KMS-11 (cell line): Measurements from ENCODE around the gene KRTAP1-5.
"Not testable (repeated sequence)": the region's sequence is repeated elsewhere in the genome, so short reads cannot be mapped to it uniquely, and the experiment has no call there.

Source experiments
- H2AFZ ChIP-seq: fragments of 200-600 bp; sonication (generic); 2 replicates; pipeline ENCODE4 v1.6.1; 2016; ENCODE audit warnings: antibody characterized with exemption, mixed run types, low read depth
- H3K27ac ChIP-seq: fragments of 200-600 bp; sonication (generic); 2 replicates; pipeline ENCODE4 v1.6.1; 2016; ENCODE audit warnings: mild to moderate bottlenecking, mixed run types
- H3K27me3 ChIP-seq: fragments of 200-600 bp; sonication (generic); 2 replicates; pipeline ENCODE4 v1.6.1; 2017; ENCODE audit warnings: mild to moderate bottlenecking, low read depth, mixed run types, moderate library complexity; ENCODE audit not compliant: insufficient read depth
- H3K36me3 ChIP-seq: fragments of 200-600 bp; sonication (generic); 2 replicates; pipeline ENCODE4 v1.6.1; 2017; ENCODE audit warnings: mild to moderate bottlenecking, mixed run types; ENCODE audit not compliant: insufficient read depth
- H3K4me1 ChIP-seq: fragments of 200-600 bp; sonication (generic); 2 replicates; pipeline ENCODE4 v1.6.1; 2016; ENCODE audit warnings: mild to moderate bottlenecking, low read depth, mixed run types; ENCODE audit not compliant: poor library complexity, severe bottlenecking
- H3K4me2 ChIP-seq: fragments of 200-600 bp; sonication (generic); 2 replicates; pipeline ENCODE4 v1.7.0; 2016; ENCODE audit warnings: mild to moderate bottlenecking, mixed run types
- H3K4me3 ChIP-seq: fragments of 200-600 bp; sonication (generic); IDR thresholded peaks from 2 replicates; pipeline ENCODE4 v1.6.1; 2017; ENCODE audit warnings: low read depth, low read length, mixed read lengths; ENCODE audit not compliant: insufficient read depth
- H3K79me2 ChIP-seq: fragments of 200-600 bp; sonication (generic); 2 replicates; pipeline ENCODE4 v1.6.1; 2016; ENCODE audit warnings: low read depth, mixed run types; ENCODE audit not compliant: insufficient read depth
- H3K9ac ChIP-seq: fragments of 200-600 bp; sonication (generic); 2 replicates; pipeline ENCODE4 v1.6.1; 2016; ENCODE audit warnings: mild to moderate bottlenecking, mixed run types
- H4K20me1 ChIP-seq: fragments of 200-600 bp; sonication (generic); 2 replicates; pipeline ENCODE4 v1.6.1; 2016; ENCODE audit warnings: mild to moderate bottlenecking, mixed run types; ENCODE audit not compliant: insufficient read depth
- TF ChIP-seq, protein P1 (sequence below): fragments of 200-600 bp; sonication (generic); conservative IDR thresholded peaks from 2 replicates; pipeline ENCODE4 v1.6.1; 2017; ENCODE audit warnings: low read depth, mild to moderate bottlenecking, antibody characterized with exemption, low read length, moderate library complexity, mixed read lengths

KRTAP1-5 gene

GRCh38 chr17:41069031-41069430 lies 42.0 kb upstream of the KRTAP1-5 start:
- H3K4me2 ChIP-seq, result no peak overlapping the region
- no peaks in the 10 kb centered on the region for H3K36me3 ChIP-seq
- no peak overlapping the region for H2AFZ ChIP-seq
- no peaks in the 10 kb centered on the region for H3K79me2 ChIP-seq
- H3K4me3 ChIP-seq, result no peak overlapping the region
- H3K9ac ChIP-seq, result no peak overlapping the region
- H3K27me3 ChIP-seq, result no peaks in the 10 kb centered on the region
- TF ChIP-seq, protein P1, sequence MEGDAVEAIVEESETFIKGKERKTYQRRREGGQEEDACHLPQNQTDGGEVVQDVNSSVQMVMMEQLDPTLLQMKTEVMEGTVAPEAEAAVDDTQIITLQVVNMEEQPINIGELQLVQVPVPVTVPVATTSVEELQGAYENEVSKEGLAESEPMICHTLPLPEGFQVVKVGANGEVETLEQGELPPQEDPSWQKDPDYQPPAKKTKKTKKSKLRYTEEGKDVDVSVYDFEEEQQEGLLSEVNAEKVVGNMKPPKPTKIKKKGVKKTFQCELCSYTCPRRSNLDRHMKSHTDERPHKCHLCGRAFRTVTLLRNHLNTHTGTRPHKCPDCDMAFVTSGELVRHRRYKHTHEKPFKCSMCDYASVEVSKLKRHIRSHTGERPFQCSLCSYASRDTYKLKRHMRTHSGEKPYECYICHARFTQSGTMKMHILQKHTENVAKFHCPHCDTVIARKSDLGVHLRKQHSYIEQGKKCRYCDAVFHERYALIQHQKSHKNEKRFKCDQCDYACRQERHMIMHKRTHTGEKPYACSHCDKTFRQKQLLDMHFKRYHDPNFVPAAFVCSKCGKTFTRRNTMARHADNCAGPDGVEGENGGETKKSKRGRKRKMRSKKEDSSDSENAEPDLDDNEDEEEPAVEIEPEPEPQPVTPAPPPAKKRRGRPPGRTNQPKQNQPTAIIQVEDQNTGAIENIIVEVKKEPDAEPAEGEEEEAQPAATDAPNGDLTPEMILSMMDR, result no peak
- no peaks in the 10 kb centered on the region for H4K20me1 ChIP-seq
- H3K4me1 ChIP-seq, result no peaks in the 10 kb centered on the region
- H3K27ac ChIP-seq, result no peak overlapping the region

GRCh38 chr17:41067281-41067680 lies 40.3 kb upstream of the KRTAP1-5 start:
- no peak overlapping the region for H3K27ac ChIP-seq
- TF ChIP-seq, protein P1, result no peak
- H3K27me3 ChIP-seq, result no peaks in the 10 kb centered on the region
- H3K79me2 ChIP-seq, result no peaks in the 10 kb centered on the region
- no peak overlapping the region for H3K9ac ChIP-seq
- H3K4me2 ChIP-seq, result no peak overlapping the region
- H2AFZ ChIP-seq, result no peak overlapping the region
- H3K36me3 ChIP-seq, result no peaks in the 10 kb centered on the region
- no peaks in the 10 kb centered on the region for H4K20me1 ChIP-seq
- H3K4me1 ChIP-seq, result no peaks in the 10 kb centered on the region
- no peak overlapping the region for H3K4me3 ChIP-seq

DNA sequence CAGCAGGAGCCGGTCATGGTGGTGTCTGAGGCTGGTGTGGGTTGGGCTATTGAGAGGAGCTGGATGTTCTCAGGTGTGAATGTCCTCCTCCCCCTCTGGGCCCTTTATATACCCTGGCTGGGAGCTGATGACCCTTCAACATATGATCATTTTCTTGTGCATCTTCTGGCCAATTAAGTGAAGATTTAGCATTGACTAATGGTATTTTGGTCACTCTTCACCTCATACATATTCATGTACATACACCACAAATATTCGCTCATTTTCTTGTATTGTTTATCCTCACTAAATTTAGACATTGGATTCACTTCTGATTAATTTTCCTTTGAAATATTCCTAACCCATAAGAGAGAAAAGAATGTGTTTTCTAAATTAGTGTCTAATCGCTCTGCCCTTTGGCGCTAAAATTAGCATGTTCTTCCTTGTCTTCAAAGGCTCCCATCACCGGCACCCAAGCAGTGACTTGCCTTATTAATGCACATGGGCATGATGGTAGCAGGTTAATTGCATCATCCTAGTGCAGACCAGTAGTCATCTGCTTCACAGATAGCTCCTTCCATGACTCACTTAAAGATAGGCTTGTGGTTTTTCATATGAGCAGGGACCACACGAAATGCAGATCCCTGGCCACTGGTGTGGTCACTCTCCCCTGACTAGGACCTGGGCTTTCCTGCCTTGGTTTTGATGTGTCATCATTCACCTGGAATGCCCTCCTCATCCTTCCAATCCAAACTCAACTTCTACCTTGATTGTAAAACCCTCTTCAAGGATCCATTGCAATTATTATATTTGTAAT lies 39.0 kb upstream of the KRTAP1-5 start, which contains the start of gene KRTAP2-4:
TSS of gene KRTAP2-4 (minus strand) at position 51 of the 796 bp plus-strand sequence. CDS start at position 17, 34 bp downstream.
- Histone ChIP-seq H2AFZ (no peak within 1 kb of the TSS), H3K27ac (no peak within 1 kb of the TSS)

DNA sequence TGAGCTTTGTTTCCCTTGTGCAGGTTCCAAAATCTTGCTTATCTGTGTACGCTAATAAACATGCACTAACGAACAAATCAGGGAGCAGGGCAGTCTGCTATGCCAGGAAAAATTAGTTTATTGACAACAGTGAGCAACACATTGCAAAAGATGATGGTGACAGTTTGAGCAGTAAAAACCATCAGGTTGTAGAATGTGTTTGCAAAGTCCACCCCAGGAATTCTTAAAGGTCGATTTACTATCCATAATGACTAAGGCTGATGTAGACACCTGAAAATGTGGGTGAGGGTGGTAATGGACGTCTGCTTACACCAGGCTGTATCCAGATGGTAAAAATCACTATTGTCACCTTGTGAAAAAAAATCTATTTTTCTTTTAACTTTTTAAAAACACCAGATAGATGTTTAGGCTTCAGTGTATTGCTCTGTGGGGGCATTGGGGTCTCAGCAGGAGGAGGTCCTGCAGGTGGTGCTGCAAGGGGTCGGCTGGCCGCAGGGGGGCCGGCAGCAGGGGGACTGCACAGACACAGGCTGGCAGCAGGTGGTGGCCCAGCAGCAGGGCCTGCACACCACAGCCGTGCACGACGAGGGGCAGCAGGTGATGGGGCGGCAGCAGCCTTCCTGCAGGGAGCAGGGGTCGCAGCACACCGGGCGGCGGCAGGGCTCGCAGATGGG lies 38.1 kb upstream of the KRTAP1-5 start:
- not testable (repeated sequence) for H3K27ac ChIP-seq, H3K4me2 ChIP-seq, H2AFZ ChIP-seq, H3K4me3 ChIP-seq, H3K9ac ChIP-seq, H4K20me1 ChIP-seq, H3K4me1 ChIP-seq, H3K36me3 ChIP-seq, H3K27me3 ChIP-seq, H3K79me2 ChIP-seq

More for the DNA sequence above, 39.0 kb upstream of the KRTAP1-5 start, which contains the start of gene KRTAP2-4:
- H3K79me2 ChIP-seq, result no peaks in the 10 kb centered on the region
- H3K27me3 ChIP-seq, result no peaks in the 10 kb centered on the region
- H3K4me1 ChIP-seq, result no peaks in the 10 kb centered on the region
- no peak within 1 kb of the TSS for H3K4me3 ChIP-seq
- no peak within 1 kb of the TSS for H3K4me2 ChIP-seq
- no peaks in the 10 kb centered on the region for H4K20me1 ChIP-seq
- no peak within 1 kb of the TSS for H3K9ac ChIP-seq
- H3K36me3 ChIP-seq, result no peaks in the 10 kb centered on the region
- TF ChIP-seq, protein P1, result no peak
